H1 (cell line): Measurements from ENCODE around the gene HDAC3. TPM values are rescaled to one million over a fixed set of nuclear protein-coding genes. Genes with fewer than 3 reads are reported as not detected.
A peak's percentile ranks its signal among the peaks of the same experiment; 100 is the strongest.

Experiments
- CTCF ChIA-PET: fragments of 300-600 bp; sonication (Branson Sonifier 250); formaldehyde crosslinking; loops from one replicate; lab custom pipeline; 2021; ENCODE audit not compliant: partially characterized antibody; lab: Charles Lee
- POLR2A ChIA-PET: fragments of 300-600 bp; sonication (Branson Sonifier 250); formaldehyde crosslinking; loops from one replicate; lab custom pipeline; 2021; ENCODE audit warnings: inconsistent platforms; ENCODE audit not compliant: partially characterized antibody; lab: Charles Lee
- DNase-seq, 2 experiments: peaks; one replicate each; pipeline versions ENCODE4 v3.0.0 to v3.0.0-alpha.2; 2010 to 2022; ENCODE audit warnings: low spot score in 2 of 2, low read depth in 1 of 2, mixed read lengths in 1 of 2
- FAIRE-seq: peaks from 2 replicates; lab custom pipeline; 2011; peaks lifted over from hg19 to GRCh38; lab: Jason Lieb, UNC
- H2AFZ ChIP-seq: 2 replicates; pipeline ENCODE4 v1.8.1; 2012; ENCODE audit warnings: low read length, inconsistent platforms
- H2AK5ac ChIP-seq: 2 replicates; pipeline ENCODE4 v1.6.1; 2013; ENCODE audit warnings: low read depth, low read length
- H2BK120ac ChIP-seq: replicated peaks from 2 replicates; pipeline ENCODE3; 2013; ENCODE audit warnings: low read depth, low read length, inconsistent platforms
- H2BK12ac ChIP-seq: 2 replicates; pipeline ENCODE4 v1.6.1; 2013; ENCODE audit warnings: low read depth, low read length
- H2BK15ac ChIP-seq: 2 replicates; pipeline ENCODE4 v1.6.1; 2013; ENCODE audit warnings: low read length
- H2BK20ac ChIP-seq: 2 replicates; pipeline ENCODE4 v1.6.1; 2013; ENCODE audit warnings: low read length
- H2BK5ac ChIP-seq: 2 replicates; pipeline ENCODE4 v1.6.1; 2013; ENCODE audit warnings: low read depth, low read length
- H3K14ac ChIP-seq: 2 replicates; pipeline ENCODE4 v1.6.1; 2013; ENCODE audit warnings: inconsistent platforms; ENCODE audit not compliant: insufficient read length
- H3K18ac ChIP-seq: 2 replicates; pipeline ENCODE4 v1.6.1; 2013; ENCODE audit warnings: low read length; ENCODE audit errors: extremely low read depth
- H3K23ac ChIP-seq: 2 replicates; pipeline ENCODE4 v1.6.1; 2013; ENCODE audit warnings: inconsistent platforms; ENCODE audit not compliant: insufficient read length
- H3K23me2 ChIP-seq: 2 replicates; pipeline ENCODE4 v1.6.1; 2013; ENCODE audit warnings: low read depth, low read length
- H3K27ac ChIP-seq: 2 replicates; pipeline ENCODE4 v1.6.1; 2011; ENCODE audit warnings: low read depth, low read length, inconsistent platforms
- H3K27me3 ChIP-seq, 4 experiments: replicated peaks in 1 of 4; 1 replicate in 1 of 4; 2 replicates in 3 of 4; pipeline versions ENCODE4 v1.6.1 to v1.8.1; 2011 to 2013; ENCODE audit warnings: low read length in 3 of 4, mild to moderate bottlenecking in 3 of 4, inconsistent platforms in 2 of 4, mixed read lengths in 2 of 4, moderate library complexity in 1 of 4; ENCODE audit not compliant: control insufficient read depth in 3 of 4, insufficient read depth in 3 of 4; ENCODE audit errors: extremely low read depth in 1 of 4
- H3K36me3 ChIP-seq, 4 experiments: 2 replicates each; pipeline versions ENCODE4 v1.6.1 to v1.8.1; 2011 to 2013; ENCODE audit warnings: mild to moderate bottlenecking in 4 of 4, low read length in 3 of 4, moderate library complexity in 2 of 4, control low read depth in 1 of 4, inconsistent platforms in 1 of 4; ENCODE audit not compliant: insufficient read depth in 4 of 4, control insufficient read depth in 2 of 4
- H3K4ac ChIP-seq: replicated peaks from 2 replicates; pipeline ENCODE3; 2013; ENCODE audit warnings: low read length, low read depth, mixed read lengths, inconsistent platforms; ENCODE audit not compliant: insufficient read length
- H3K4me1 ChIP-seq, 4 experiments: replicated peaks in 1 of 4; 1 replicate in 1 of 4; 2 replicates in 3 of 4; pipeline versions ENCODE4 v1.6.1 to v1.8.1; 2011 to 2013; ENCODE audit warnings: low read length in 3 of 4, inconsistent platforms in 2 of 4, mixed read lengths in 1 of 4; ENCODE audit not compliant: insufficient read depth in 4 of 4, control insufficient read depth in 3 of 4
- H3K4me2 ChIP-seq, 2 experiments: 2 replicates each; pipeline versions ENCODE4 v1.6.1 to v1.8.1; 2011 to 2013; ENCODE audit warnings: low read depth in 2 of 2, low read length in 2 of 2, control low read depth in 1 of 2, inconsistent platforms in 1 of 2, mild to moderate bottlenecking in 1 of 2; ENCODE audit not compliant: insufficient read depth in 1 of 2
- H3K4me3 ChIP-seq, 4 experiments: fragments of 200-600, 300-600 bp in 1 of 4; sonication (generic), shearing (Covaris generic), sonication (Bioruptor Twin) in 1 of 4; 2 replicates each; pipeline versions ENCODE4 v1.5.1 to v1.8.1; 2011 to 2016; ENCODE audit warnings: low read length in 4 of 4, low read depth in 3 of 4, control low read depth in 2 of 4, inconsistent platforms in 2 of 4, mild to moderate bottlenecking in 2 of 4, mixed read lengths in 1 of 4, moderate library complexity in 1 of 4; ENCODE audit not compliant: insufficient read depth in 2 of 4; ENCODE audit errors: extremely low read depth in 1 of 4
- H3K56ac ChIP-seq: replicated peaks from 2 replicates; pipeline ENCODE3; 2013; ENCODE audit warnings: low read depth, mild to moderate bottlenecking, mixed read lengths, low read length, inconsistent platforms; ENCODE audit not compliant: insufficient read length
- H3K79me1 ChIP-seq: 2 replicates; pipeline ENCODE4 v1.6.1; 2013; ENCODE audit warnings: low read depth, low read length, control low read depth
- H3K79me2 ChIP-seq, 2 experiments: 2 replicates each; pipeline versions ENCODE4 v1.6.1 to v1.8.1; 2012 to 2013; ENCODE audit warnings: low read length in 2 of 2, mild to moderate bottlenecking in 2 of 2, inconsistent platforms in 1 of 2; ENCODE audit not compliant: insufficient read depth in 2 of 2, control insufficient read depth in 1 of 2
- H3K9ac ChIP-seq, 4 experiments: replicated peaks in 1 of 4; 1 replicate in 1 of 4; 2 replicates in 3 of 4; pipeline versions ENCODE4 v1.6.1 to v1.8.1; 2011 to 2013; ENCODE audit warnings: low read depth in 3 of 4, low read length in 3 of 4, control low read depth in 2 of 4, mild to moderate bottlenecking in 2 of 4, moderate library complexity in 2 of 4, inconsistent platforms in 1 of 4; ENCODE audit errors: extremely low read depth in 1 of 4
- H3K9me3 ChIP-seq, 2 experiments: 2 replicates each; pipeline versions ENCODE4 v1.6.1 to v1.8.1; 2012 to 2013; ENCODE audit warnings: mild to moderate bottlenecking in 2 of 2, moderate library complexity in 2 of 2, control low read depth in 1 of 2, inconsistent platforms in 1 of 2, low read depth in 1 of 2, low read length in 1 of 2, mixed read lengths in 1 of 2; ENCODE audit not compliant: insufficient read depth in 2 of 2
- H4K20me1 ChIP-seq, 2 experiments: replicated peaks in 1 of 2; 2 replicates each; pipeline versions ENCODE3 to v1.8.1; 2011 to 2013; ENCODE audit warnings: inconsistent platforms in 2 of 2, low read length in 2 of 2, mild to moderate bottlenecking in 1 of 2; ENCODE audit not compliant: insufficient read depth in 2 of 2, control insufficient read depth in 1 of 2
- H4K5ac ChIP-seq: 2 replicates; pipeline ENCODE4 v1.6.1; 2013; ENCODE audit warnings: low read length, low read depth, mixed read lengths, inconsistent platforms; ENCODE audit not compliant: insufficient read length
- H4K8ac ChIP-seq: 2 replicates; pipeline ENCODE4 v1.8.0; 2013; ENCODE audit warnings: mild to moderate bottlenecking, moderate library complexity, low read length, inconsistent platforms; ENCODE audit not compliant: insufficient read depth; ENCODE audit errors: extremely low read depth
- H4K91ac ChIP-seq: replicated peaks from 2 replicates; pipeline ENCODE3; 2013; ENCODE audit warnings: low read length, mixed read lengths, inconsistent platforms; ENCODE audit not compliant: insufficient read length
- ASH2L ChIP-seq: fragments of 200-600, 300-600 bp; sonication (generic); IDR thresholded peaks from one replicate; pipeline ENCODE4 v1.7.1; 2017; ENCODE audit warnings: low read length
- BACH1 ChIP-seq: IDR thresholded peaks from 2 replicates; pipeline ENCODE4 v1.6.1; 2012; ENCODE audit warnings: low read length, improper control_type of control experiment
- BRCA1 ChIP-seq: IDR thresholded peaks from 2 replicates; pipeline ENCODE4 v1.6.1; 2012; ENCODE audit warnings: low read depth, low read length, improper control_type of control experiment
- CHD2 ChIP-seq: IDR thresholded peaks from 2 replicates; pipeline ENCODE4 v1.6.1; 2012; ENCODE audit warnings: low read length, improper control_type of control experiment
- EGR1 ChIP-seq: IDR thresholded peaks from 2 replicates; pipeline ENCODE4 v1.6.1; 2011; ENCODE audit warnings: low read depth, low read length, borderline replicate concordance
- POLR2A ChIP-seq, 2 experiments: IDR thresholded peaks; 1 replicate in 1 of 2; 2 replicates in 1 of 2; pipeline ENCODE4 v1.6.1; 2011; ENCODE audit warnings: low read depth in 2 of 2, low read length in 2 of 2, mild to moderate bottlenecking in 2 of 2; ENCODE audit errors: control extremely low read depth in 1 of 2
- RAD21 ChIP-seq, 2 experiments: IDR thresholded peaks in 1 of 2; conservative IDR thresholded peaks in 1 of 2; 2 replicates each; pipeline ENCODE4 v1.6.1; 2011; ENCODE audit warnings: low read depth in 2 of 2, low read length in 2 of 2, improper control_type of control experiment in 1 of 2, inconsistent platforms in 1 of 2, mild to moderate bottlenecking in 1 of 2, moderate library complexity in 1 of 2
- RFX5 ChIP-seq: IDR thresholded peaks from 2 replicates; pipeline ENCODE4 v1.6.1; 2011; ENCODE audit warnings: low read depth, low read length, improper control_type of control experiment, borderline replicate concordance
- SIN3A ChIP-seq, 2 experiments: IDR thresholded peaks in 1 of 2; conservative IDR thresholded peaks in 1 of 2; 2 replicates each; pipeline ENCODE4 v1.6.1; 2011 to 2012; ENCODE audit warnings: low read length in 2 of 2, improper control_type of control experiment in 1 of 2, low read depth in 1 of 2, mild to moderate bottlenecking in 1 of 2
- SP2 ChIP-seq: IDR thresholded peaks from 2 replicates; pipeline ENCODE4 v1.6.1; 2012; ENCODE audit warnings: mild to moderate bottlenecking, low read length, inconsistent platforms
- SRF ChIP-seq: IDR thresholded peaks from 2 replicates; pipeline ENCODE4 v1.6.1; 2011; ENCODE audit warnings: mild to moderate bottlenecking, low read depth, low read length, moderate library complexity
- TAF1 ChIP-seq: IDR thresholded peaks from 2 replicates; pipeline ENCODE4 v1.6.1; 2011; ENCODE audit warnings: mild to moderate bottlenecking, low read depth, low read length
- YY1 ChIP-seq: IDR thresholded peaks from 2 replicates; pipeline ENCODE4 v1.6.1; 2011; ENCODE audit warnings: low read depth, mild to moderate bottlenecking, low read length
- WGBS, 2 experiments: shearing (Covaris generic) in 1 of 2; methylation state at CpG; one replicate each; pipeline versions ENCODE4 v1.1.6 to v1.1.7; 2013 to 2015; ENCODE audit warnings: low lambda C conversion rate in 2 of 2, mixed read lengths in 2 of 2, inconsistent platforms in 1 of 2, low coverage in 1 of 2, missing lambda C conversion rate in 1 of 2; ENCODE audit not compliant: insufficient replicate concordance in 2 of 2, insufficient coverage in 1 of 2, insufficient read length in 1 of 2; ENCODE audit errors: extremely low coverage in 1 of 2, missing lambda C conversion rate in 1 of 2; 5-methylcytosine and 5-hydroxymethylcytosine counted together
- polyA plus RNA-seq, 7 experiments: library from polyadenylated mRNA; depleted of rRNA in 3 of 7; stranded (reverse) in 5 of 7; unstranded in 2 of 7; fragments of >200 nt in 5 of 7; fragments of 200-250 nt in 2 of 7; gene quantifications; 1 replicate in 5 of 7; 2 replicates in 1 of 7; 4 replicates in 1 of 7; pipeline versions ENCODE4 v1.2.1 to v1.2.3, GENCODE V29; 2011 to 2013; ENCODE audit warnings: missing spikeins in 2 of 7, mixed read lengths in 2 of 7
- total RNA-seq: library from RNA; stranded (reverse); fragmentation: NEBNext Ultra II Directional; extraction: Animal tissue kit (Norgen Biotek cat#: 25700); gene quantifications from 2 replicates; pipeline ENCODE4 v1.2.1, GENCODE V29; 2021

HDAC3 gene
- total and polyA plus RNA-seq, 2 of the 8 experiments (the other 6 are each of a cell fraction or from before 2014, with no cell fraction given), result 99.0 to 120 TPM

- Histone ChIP-seq H3K14ac (no peak overlapping the region), H2BK5ac (peak overlapping the region; percentile 98), H3K79me2 (peaks cover 0 to 6% of the 10 kb centered on the region in 2 experiments; a peak in 1 of 4 replicates), H3K23me2 (peaks cover 15% of the 10 kb centered on the region), H3K4me2 (peak overlapping the region; percentile 88 to 97), H2BK15ac (no peak overlapping the region; the same call in 1 of the 2 replicates), H3K9me3 (no peaks in the 10 kb centered on the region), H3K79me1 (no peaks in the 10 kb centered on the region; the same call in 1 of the 2 replicates), H4K20me1 (no peaks in the 10 kb centered on the region), H3K18ac (peak overlapping the region; percentile 98), H3K4me3 (peak overlapping the region; percentile 36 to 73 (median 52); a peak in 6 of 8 replicates), H3K27ac (peak overlapping the region; percentile 37; the same call in 1 of the 2 replicates), H2BK120ac (no peak overlapping the region), H2BK12ac (peak overlapping the region; percentile 89; the same call in 1 of the 2 replicates), H2AFZ (no peak overlapping the region), H3K36me3 (peaks cover 0 to 10% (median 2%) of the 10 kb centered on the region in 4 experiments; a peak in 5 of 8 replicates), H4K5ac (no peak overlapping the region), H3K4ac (peak overlapping the region; percentile 28), H4K8ac (no peak overlapping the region), H3K4me1 (peaks cover 10 to 30% (median 21%) of the 10 kb centered on the region in 4 experiments), H2AK5ac (peak overlapping the region; percentile 88), H3K56ac (peak overlapping the region; percentile 3), H4K91ac (peak overlapping the region; percentile 92), H2BK20ac (peak overlapping the region; percentile 28; the same call in 1 of the 2 replicates), H3K27me3 (no peaks in the 10 kb centered on the region), H3K9ac (0 out of 7 replicates have a peak overlapping the region, but pooled peaks of 1 of the 4 experiments have one; percentile 14), H3K23ac (no peak overlapping the region)
- POLR2A ChIA-PET, result interaction anchor here (0.8 to 3.8 kb wide), 9 partner anchors 11 to 280 kb away, joined by 3 to 18 read pairs (median 4); partner anchors contain the start of genes DELE1, FCHSD1, HDAC3 and PCDH1
- DNase-seq (peak; percentile 77 to 88), FAIRE-seq (peak; percentile 93)
- CTCF ChIA-PET, result interaction anchor here (0.5 to 7.3 kb wide), 10 partner anchors 12 to 279 kb away, joined by 3 to 59 read pairs (median 4); partner anchors contain the start of gene PCDH1
- 13% methylated on average over 6 of the region's 6 CpGs; no CpG with 5 or more reads in 1 of the 2 experiments for WGBS, 2 experiments
- TF ChIP-seq RAD21 (IDR thresholded peaks at IDR 0.05 in 1 of 2, conservative IDR thresholded peaks at IDR 0.05 in 1 of 2; ENCODE audit: low read depth in 2 of 2, low read length in 2 of 2), result no peak
- no peak for TF ChIP-seq SP2
- TF ChIP-seq CHD2, result 0 out of 2 replicates have a peak, but pooled peaks have one; percentile 47
- no peak for TF ChIP-seq RFX5
- no peak for TF ChIP-seq BRCA1
- TF ChIP-seq TAF1, result 0 out of 2 replicates have a peak, but pooled peaks have one; percentile 49
- TF ChIP-seq POLR2A (IDR thresholded peaks at IDR 0.05; ENCODE audit: control extremely low read depth in 1 of 2, low read depth in 2 of 2, low read length in 2 of 2), result peak in 1 of 2 experiments; percentile 80; a peak in 2 of 3 replicates
- TF ChIP-seq SIN3A (conservative IDR thresholded peaks at IDR 0.05 in 1 of 2, IDR thresholded peaks at IDR 0.05 in 1 of 2; ENCODE audit: low read depth in 1 of 2, low read length in 2 of 2), result 0 out of 4 replicates have a peak, but pooled peaks of 1 of the 2 experiments have one; percentile 57
- TF ChIP-seq SRF, result no peak
- TF ChIP-seq ASH2L, result no peak
- no peak for TF ChIP-seq YY1
- no peak for TF ChIP-seq BACH1
- peak; percentile 63; the same call in 1 of the 2 replicates for TF ChIP-seq EGR1
These were observed 44.1 kb upstream of the HDAC3 start for GRCh38 chr5:141680751-141681201.
